ENCODE measurements around the gene HOXB3. TPM values are rescaled to one million over a fixed set of nuclear protein-coding genes. Genes with fewer than 3 reads are reported as not detected.

The HOXB3 gene
- total and polyA plus RNA-seq, 2 of the 13 experiments (the other 11 are each of a cell fraction or from before 2014, with no cell fraction given), result not detected

DNA sequence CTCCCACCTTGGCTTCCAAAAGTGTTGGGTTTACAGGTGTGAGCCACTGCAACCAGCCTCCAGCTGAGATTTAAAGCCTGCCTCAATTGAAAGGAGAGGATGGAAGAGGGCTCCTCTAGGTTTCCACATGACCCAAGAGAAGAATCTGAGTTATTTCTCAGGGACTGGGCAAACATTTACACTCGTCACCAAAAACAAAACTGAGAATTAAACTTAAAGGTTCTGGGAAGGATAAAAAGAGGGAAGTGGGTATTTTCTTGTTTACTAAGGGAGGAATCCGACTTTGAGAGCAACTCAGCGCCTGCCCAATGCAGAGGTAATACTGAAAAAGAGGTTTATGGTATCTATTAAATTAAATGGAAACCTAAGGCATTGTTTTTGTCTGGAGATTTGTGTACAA lies 72.6 kb downstream of the HOXB3 start:
- DNase-seq (ENCODE audit: low spot score) (no peak), FAIRE-seq (no peak), ATAC-seq (no peak)
- 0% methylated on average over 3 of the region's 3 CpGs for WGBS (ENCODE audit: low lambda C conversion rate)
- intact Hi-C loops (cut with micrococcal nuclease; ENCODE audit: unreplicated experiment), result no loop called here
- BruUV-seq (replicated peaks), result no TSS peak
- TF ChIP-seq GLI4 (CRISPR knock-in tag; IDR thresholded peaks at IDR 0.05; ENCODE audit: borderline replicate concordance), result no peak
- TF ChIP-seq, protein P1, sequence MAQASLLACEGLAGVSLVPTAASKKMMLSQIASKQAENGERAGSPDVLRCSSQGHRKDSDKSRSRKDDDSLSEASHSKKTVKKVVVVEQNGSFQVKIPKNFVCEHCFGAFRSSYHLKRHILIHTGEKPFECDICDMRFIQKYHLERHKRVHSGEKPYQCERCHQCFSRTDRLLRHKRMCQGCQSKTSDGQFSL (CRISPR knock-in tag; IDR thresholded peaks at IDR 0.05), result no peak
- no peak for TF ChIP-seq ZNF234 (CRISPR knock-in tag; conservative IDR thresholded peaks at IDR 0.05)
- TF ChIP-seq, protein P2, sequence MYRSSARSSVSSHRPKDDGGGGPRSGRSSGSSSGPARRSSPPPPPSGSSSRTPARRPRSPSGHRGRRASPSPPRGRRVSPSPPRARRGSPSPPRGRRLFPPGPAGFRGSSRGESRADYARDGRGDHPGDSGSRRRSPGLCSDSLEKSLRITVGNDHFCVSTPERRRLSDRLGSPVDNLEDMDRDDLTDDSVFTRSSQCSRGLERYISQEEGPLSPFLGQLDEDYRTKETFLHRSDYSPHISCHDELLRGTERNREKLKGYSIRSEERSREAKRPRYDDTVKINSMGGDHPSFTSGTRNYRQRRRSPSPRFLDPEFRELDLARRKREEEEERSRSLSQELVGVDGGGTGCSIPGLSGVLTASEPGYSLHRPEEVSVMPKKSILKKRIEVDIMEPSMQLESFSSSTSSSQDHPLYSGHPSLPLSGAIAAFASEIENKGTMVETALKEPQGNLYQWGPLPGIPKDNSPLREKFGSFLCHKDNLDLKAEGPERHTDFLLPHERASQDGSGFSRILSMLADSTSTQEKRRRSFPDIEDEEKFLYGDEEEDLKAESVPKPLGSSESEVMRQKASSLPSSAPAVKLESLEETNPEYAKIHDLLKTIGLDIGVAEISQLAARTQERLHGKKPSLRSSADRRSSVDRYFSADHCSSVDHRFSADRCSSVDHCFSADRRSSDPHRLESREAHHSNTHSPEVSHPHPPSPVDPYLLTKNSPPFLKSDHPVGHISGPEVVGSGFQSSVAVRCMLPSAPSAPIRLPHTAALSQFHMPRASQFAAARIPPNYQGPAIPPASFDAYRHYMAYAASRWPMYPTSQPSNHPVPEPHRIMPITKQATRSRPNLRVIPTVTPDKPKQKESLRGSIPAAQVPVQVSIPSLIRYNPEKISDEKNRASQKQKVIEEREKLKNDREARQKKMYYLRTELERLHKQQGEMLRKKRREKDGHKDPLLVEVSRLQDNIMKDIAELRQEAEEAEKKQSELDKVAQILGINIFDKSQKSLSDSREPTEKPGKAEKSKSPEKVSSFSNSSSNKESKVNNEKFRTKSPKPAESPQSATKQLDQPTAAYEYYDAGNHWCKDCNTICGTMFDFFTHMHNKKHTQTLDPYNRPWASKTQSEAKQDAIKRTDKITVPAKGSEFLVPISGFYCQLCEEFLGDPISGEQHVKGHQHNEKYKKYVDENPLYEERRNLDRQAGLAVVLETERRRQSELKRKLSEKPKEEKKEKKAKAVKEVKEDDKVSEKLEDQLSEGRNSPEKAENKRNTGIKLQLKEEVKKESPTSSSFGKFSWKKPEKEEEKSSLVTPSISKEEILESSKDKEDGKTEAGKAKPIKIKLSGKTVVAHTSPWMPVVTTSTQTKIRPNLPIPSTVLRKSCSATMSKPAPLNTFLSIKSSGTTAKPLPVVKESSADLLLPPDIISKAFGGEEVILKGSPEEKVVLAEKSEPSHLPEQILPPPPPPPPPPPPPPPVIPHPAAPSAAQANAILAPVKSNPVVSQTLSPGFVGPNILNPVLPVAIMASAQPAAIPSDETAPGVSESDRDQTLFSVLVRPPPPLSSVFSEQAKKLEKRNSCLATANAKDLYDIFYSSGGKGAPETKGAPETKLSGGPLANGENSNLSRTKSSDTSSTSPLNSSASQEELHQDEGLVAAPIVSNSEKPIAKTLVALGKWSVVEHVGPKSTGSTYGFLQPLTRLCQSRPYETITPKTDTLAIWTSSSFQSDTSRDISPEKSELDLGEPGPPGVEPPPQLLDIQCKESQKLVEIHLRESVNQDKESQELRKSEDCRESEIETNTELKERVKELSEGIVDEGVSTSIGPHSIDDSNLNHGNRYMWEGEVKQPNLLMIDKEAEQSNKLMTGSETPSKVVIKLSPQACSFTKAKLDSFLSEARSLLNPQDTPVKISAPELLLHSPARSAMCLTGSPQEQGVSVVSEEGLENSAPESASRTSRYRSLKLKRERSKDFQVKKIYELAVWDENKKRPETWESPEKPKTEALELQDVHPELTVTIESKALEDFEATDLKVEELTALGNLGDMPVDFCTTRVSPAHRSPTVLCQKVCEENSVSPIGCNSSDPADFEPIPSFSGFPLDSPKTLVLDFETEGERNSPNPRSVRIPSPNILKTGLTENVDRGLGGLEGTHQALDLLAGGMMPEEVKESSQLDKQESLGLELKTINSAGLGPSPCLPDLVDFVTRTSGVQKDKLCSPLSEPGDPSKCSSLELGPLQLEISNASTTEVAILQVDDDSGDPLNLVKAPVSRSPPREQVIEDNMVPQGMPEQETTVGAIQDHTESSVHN (CRISPR knock-in tag; IDR thresholded peaks at IDR 0.05), result no peak
- TF ChIP-seq MYNN (CRISPR knock-in tag; IDR thresholded peaks at IDR 0.05; ENCODE audit: low read depth), result no peak
- TF ChIP-seq, protein P3, sequence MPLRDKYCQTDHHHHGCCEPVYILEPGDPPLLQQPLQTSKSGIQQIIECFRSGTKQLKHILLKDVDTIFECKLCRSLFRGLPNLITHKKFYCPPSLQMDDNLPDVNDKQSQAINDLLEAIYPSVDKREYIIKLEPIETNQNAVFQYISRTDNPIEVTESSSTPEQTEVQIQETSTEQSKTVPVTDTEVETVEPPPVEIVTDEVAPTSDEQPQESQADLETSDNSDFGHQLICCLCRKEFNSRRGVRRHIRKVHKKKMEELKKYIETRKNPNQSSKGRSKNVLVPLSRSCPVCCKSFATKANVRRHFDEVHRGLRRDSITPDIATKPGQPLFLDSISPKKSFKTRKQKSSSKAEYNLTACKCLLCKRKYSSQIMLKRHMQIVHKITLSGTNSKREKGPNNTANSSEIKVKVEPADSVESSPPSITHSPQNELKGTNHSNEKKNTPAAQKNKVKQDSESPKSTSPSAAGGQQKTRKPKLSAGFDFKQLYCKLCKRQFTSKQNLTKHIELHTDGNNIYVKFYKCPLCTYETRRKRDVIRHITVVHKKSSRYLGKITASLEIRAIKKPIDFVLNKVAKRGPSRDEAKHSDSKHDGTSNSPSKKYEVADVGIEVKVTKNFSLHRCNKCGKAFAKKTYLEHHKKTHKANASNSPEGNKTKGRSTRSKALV (CRISPR knock-in tag; IDR thresholded peaks at IDR 0.05), result no peak
- no peak for TF ChIP-seq ZNF773 (CRISPR knock-in tag; IDR thresholded peaks at IDR 0.05; ENCODE audit: borderline replicate concordance)
- TF ChIP-seq NBN (conservative IDR thresholded peaks at IDR 0.05), result no peak
- no peak overlapping the region for H3K27ac ChIP-seq (ENCODE audit: extremely low read length, insufficient read depth, low read length)
- H3K9me3 ChIP-seq (ENCODE audit: low read length), result no peaks in the 10 kb centered on the region
- no peak overlapping the region for H3K4me2 ChIP-seq (ENCODE audit: low read depth, low read length)
- H3K79me2 ChIP-seq (ENCODE audit: insufficient read depth, low read length), result no peaks in the 10 kb centered on the region
- ChIA-PET POLR2A (no interaction called here), CTCF (ENCODE audit: low intra/inter-chr PET ratio, low total read pairs) (no interaction called here)
- in situ Hi-C loops (cut with HindIII; ENCODE audit: extremely low pct_ligation_motif_present, low pct_unique_long_range_greater_than_20kb), result no loop called here
- no peaks in the 10 kb centered on the region for H3K36me3 ChIP-seq (replicated peaks in 1 of 2; ENCODE audit: control insufficient read depth in 1 of 2, insufficient read depth in 2 of 2, low read length in 2 of 2)
- H3K4me1 ChIP-seq (ENCODE audit: insufficient read depth, low read length), result no peaks in the 10 kb centered on the region
- no peaks in the 10 kb centered on the region for H4K20me1 ChIP-seq (ENCODE audit: insufficient read depth, low read length)
- H2AFZ ChIP-seq (ENCODE audit: low read length), result no peak overlapping the region
- peaks cover 0 to 26% of the 10 kb centered on the region in 2 experiments; a peak in 1 of 5 replicates for H3K27me3 ChIP-seq (ENCODE audit: control insufficient read depth in 1 of 2, insufficient read depth in 2 of 2, low read length in 2 of 2)
- H3K4me3 ChIP-seq (replicated peaks in 1 of 3; ENCODE audit: insufficient read depth in 1 of 3, low read depth in 2 of 3, low read length in 3 of 3), result no peak overlapping the region
- H3K9ac ChIP-seq (ENCODE audit: insufficient read depth, low read depth, low read length), result no peak overlapping the region
